SIG-M5 (cell line): ENCODE measurements around the gene ACOXL.
"Not testable (repeated sequence)": the region's sequence is repeated elsewhere in the genome, so short reads cannot be mapped to it uniquely, and the experiment has no call there.

Experiments
- DNase-seq: peaks from one replicate; lab custom pipeline; 2025; lab: John Stamatoyannopoulos, UW

ACOXL gene

DNA sequence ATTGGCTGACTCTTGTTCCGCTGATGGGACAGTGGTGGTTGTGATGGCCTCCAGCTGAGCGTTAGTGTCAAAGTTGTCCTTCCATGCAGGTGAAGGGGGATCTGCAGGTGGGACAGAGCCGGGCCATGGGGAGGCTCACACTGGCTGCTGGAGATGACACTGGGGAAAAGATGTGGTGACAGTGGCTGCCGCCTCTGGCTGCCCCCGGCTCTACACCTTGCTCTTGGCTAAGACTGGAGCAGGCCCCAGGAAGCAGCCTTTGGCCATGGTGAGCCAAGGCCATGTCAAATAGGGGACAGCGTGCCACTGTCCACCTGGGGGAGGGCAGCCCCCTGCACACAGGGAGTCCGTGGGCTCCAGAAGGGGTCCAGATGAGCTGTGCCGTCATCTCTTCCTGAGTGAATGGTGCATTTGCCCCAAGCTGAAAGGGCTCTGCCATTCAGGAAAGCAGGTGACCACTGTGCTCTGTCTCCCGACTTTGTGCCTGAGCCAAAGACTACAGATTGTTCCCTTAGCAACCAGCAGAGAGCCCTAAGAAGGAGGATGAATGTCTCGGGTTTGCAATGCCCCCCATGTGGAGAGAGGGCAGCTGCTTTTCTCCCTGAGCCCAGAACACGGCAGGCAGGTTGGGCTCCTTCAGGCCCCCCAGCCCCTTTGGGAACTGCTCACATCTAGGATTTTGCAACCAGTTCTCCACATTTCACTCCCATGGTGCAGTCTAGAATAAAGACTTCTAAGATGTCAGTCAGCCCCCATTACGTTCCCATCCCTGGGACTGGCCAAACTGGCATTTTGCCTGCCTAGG is 309.2 kb downstream of the ACOXL start:
- no peak for DNase-seq

DNA sequence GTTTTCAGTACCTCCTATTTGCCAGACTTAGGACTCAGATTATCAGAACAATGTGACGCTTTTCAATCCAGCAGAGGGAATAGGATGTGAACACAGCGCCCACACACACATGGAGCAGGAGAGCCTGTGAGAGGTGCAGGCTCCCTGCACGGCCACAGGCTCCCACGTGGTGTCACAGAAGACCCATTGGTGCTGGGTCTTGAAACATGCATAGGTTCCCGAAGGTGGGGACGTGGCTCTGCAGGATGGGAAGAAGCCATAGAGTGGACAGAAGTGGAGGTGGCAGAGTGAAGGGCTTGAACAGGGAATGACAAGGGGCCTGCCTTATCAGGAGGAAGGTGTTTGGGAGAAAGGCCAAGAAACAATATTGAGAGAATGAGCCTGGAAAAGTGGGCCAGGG is 309.9 kb downstream of the ACOXL start:
- DNase-seq = no peak

DNA sequence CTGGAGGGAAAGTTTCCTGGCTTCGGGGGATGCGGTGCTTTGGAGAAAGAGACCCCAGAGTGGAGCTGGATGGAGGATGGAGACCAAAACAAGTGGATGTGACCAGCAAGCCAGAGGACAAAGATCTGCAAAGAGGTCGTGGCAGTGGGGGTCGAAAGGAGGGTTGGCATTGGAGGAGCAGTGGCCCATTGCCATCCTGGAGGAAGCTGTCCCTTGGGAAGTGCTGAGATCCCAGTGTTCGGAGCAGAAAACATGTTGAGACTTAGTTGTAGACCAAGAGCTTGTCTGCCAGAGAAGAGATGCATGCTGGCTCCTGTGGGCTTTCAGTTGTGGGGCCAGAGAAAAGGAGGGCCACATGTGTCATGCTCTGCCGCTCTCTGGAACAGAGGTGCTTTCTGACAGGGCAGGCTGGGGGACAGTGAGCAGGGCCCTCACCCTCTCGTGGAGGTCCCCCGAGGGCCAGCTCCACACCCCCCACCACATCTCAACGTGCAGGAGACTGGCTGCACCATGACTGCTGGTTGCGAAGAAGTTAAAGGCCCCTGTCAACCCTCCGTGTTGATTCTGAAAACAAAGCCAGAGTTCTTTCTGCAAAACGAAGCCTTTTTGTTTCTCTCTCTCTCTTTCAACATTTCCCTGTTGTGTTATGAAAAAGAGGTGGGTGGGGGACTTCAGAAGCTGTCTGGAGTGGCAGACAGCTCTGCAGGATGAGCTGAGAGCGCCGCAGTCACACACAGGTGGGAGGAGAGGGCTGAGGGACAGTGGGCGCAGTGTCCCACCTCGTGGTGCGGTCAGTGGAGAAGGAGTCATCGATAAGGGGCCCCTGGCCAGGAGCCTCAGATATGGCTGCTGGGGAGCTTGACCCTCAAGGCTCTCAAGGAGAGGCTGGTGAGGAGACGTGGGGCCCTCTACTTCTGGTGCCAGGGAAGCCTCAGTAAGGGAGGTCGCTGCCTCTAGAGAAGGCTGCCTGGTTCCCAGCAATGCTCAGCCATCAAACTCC is 310.7 kb downstream of the ACOXL start:
- DNase-seq = no peak

DNA sequence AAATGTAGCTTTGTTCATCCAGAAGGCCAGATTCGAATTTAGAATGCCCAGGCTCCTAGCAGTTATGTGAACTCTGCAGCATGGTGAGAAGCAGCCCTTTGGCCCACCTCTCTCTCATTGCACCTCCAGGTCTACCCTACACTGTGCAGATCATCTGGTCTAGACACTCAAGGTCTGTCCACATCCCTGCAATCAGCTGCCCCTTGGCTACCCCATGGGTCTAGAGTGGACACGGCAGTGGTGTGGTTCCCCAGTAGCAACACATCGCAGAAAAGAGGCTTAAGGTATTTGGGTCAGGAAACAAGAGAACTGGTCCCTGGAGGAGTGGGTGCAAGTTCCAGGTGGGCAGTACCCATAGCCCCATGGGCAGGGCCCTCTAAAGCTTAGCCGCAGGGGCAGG is 311.7 kb downstream of the ACOXL start:
- DNase-seq = no peak

DNA sequence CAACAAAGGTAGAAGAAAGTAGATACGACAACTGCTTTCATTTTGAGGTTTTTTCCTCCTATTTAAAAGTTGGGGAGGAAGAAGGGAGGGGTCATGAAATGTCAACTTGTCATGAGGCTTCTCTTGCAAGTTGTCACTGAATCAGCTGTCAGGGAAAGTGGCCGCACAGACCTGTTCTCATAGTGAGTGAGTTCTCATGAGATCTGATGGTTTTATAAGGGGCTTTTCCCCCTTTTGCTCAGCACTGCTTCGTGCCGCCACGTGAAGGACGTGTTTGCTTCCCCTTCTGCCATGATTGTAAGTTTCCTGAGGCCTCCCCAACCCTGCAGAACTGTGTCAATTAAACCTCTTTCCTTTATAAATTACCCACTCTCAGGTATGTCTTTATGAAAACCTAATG is 312.9 kb downstream of the ACOXL start:
- not testable (repeated sequence) for DNase-seq

GRCh38 chr2:111045771-111046444 is 313.5 kb downstream of the ACOXL start:
- no peak for DNase-seq

DNA sequence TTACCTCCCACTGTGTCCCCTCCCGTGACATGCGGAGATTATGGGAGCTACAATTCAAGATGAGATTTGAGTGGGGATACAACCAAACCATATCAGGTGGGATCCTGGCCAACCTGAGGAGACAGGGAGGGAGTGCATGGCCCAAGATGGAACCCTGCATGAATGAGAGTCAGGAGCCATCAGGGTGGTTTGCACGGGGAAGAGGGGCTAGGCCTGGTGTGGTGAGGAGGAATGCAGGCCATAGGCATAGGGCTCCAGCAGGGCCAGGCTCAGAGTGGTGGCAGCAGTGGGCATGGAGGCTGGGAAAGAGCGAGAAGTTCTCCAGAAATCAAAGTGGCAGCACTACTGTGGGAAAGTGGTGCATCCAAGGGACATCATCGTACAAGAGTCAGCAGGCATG is 314.3 kb downstream of the ACOXL start:
- no peak for DNase-seq

GRCh38 chr2:111048856-111049768 is 316.7 kb downstream of the ACOXL start:
- no peak for DNase-seq

DNA sequence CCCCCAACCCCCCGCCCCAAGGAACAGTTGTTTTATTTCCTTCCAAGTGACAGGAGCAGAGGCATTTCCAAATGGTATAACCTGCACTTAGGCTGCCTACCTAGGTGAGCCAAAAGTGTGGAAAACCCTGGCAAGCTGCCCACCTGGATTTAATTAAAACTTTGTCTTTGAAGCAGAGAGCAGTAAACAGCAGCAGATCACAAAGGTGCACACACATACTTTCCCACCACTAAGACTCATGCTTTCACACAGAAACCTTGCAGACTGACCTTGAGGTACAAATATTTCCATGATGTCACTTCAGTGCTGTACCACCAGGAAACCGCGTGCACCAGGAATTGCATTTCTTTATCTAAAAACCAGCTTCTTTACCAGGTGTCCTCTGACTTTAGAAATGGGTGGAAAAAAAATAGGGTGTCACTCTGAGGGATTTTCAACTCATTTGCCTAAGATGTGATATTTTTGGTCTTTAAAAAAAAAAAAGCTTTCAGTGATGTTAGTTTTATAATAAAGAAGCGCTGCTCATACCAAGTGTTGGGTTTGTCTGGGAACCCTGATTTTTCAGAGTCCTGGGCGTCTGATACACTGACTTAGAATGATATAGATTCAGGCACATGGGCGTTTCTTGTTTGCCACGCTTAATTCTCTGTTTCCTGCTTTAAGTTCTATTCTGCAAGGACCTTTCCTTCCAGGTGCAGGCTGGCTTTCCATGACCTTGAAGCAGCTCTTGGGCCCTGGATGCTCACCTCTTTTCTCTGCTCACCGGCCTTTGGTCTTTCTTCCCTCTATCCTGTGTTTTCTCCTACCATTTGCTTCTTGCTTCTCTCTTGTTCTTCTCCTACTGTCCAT is 317.6 kb downstream of the ACOXL start:
- DNase-seq = no peak

DNA sequence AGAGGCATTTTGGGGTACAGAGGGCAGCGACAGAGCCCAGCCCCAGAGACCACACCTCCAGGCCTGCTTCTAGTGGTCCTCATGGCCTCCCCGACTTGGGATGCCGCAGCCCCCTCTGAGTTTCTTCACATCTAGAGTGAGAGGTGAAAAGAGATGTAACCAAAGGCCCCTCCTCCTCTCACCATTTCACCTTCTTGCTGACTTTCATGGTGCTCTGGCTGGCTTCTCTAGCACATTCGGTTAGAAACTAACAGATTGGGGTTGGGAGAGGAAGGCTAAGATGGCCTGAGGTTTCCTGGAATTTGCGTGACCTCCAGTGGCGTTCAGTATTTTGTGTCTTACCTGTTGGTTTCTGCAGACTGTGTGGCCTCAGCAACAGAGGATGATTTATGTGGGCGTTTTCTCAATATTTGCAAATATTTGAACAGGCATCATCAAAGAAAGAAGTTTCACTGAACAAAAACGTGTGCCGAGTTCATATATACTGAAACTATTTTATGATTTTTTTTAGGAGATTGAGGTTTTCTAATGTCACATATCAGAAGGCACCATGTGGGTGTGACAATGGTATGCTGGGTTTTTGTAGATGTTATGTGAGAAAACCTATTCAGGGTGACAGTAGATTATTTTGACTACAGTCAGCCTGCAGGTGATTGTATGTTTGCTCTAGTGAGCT is 318.5 kb downstream of the ACOXL start:
- no peak for DNase-seq

DNA sequence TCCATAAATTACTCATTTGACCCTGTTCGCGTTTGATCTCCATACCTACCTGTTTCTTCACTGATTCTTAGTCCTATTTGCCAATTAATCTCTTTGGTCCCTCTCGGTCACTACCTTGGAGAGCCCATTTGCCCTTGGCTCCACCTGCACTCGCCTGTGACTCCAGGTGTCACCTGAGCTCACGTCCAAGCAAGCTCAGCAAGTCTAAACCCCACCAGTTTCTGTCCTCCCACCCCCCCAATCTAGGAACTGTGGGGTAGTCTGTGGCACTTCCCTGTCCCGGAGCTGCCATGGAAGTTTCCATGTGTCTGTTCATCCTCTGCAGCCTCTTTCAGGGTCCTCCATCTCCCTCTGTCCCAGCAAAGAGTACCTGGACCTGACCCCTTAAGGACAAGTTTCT is 320.2 kb downstream of the ACOXL start:
- no peak for DNase-seq

- DNase-seq = no peak
These were observed 320.9 kb downstream of the ACOXL start for GRCh38 chr2:111053266-111053665.

- no peak for DNase-seq
These were observed 321.6 kb downstream of the ACOXL start for GRCh38 chr2:111053825-111054515.

- DNase-seq = no peak
These were observed 322.7 kb downstream of the ACOXL start for GRCh38 chr2:111054791-111055691.

- DNase-seq = no peak
These were observed 323.4 kb downstream of the ACOXL start for GRCh38 chr2:111055735-111056134.

DNA sequence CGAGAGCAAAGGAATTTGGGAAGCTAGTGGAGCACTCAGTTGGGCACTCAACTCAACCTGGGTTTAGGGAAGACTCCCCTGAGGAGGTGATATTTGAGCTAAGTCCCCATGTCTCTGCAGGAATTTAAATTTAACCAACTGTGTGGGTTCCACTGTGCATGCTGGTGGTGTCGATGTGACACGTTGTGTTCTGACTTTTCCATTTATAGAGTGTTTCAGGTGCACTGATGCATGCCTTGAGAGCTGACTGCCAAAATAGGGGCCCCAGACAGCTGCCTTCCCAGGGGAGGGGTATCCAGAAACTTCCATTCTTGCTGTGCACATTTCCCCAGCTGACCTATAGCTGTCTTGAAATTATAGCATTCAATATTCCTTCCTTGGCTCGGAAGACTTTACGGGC is 324.7 kb downstream of the ACOXL start:
- no peak for DNase-seq

DNA sequence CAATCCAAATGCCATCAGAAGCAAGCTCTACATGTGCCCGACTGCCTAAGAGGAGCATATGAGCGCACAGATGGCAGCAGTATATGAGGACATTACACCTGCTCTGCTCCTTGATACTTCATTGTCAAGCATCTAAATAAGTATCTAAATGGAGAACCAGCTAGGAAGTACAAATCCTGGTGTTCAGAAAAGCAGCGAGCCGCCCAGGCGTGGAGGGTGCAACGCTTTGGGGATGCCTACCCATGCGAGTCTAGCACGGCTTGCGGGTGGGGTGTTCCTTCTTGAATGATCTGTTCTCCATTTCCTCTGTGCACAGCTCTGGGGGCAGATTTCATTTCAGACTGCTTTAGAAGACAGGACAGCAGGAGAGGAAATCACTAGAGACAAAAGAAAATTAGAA is 325.3 kb downstream of the ACOXL start:
- no peak for DNase-seq

DNA sequence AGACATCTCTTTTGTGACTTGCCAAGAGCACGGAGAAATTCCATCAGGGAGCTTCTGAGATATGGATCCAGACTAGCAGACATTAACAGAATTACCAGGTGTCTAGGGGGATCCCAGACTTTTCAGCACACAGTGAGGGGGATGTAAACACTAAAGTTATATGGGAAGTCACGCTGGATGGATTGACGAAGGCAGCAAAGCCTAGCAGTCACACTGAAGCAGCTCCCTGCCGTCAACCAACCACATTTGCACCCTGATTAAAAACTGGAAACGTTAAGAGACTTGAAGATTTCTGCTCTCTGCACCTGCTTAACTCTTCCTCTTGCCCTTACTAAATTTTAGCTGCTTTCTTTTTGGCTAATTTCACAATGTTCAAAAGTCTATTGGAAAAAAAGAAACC is 325.9 kb downstream of the ACOXL start:
- DNase-seq = no peak
